Activated B cell treated with CpG ODN at 0.5 μM for 24 hours (primary cell): Measurements from ENCODE around the gene CDH12. TPM values are rescaled to one million over a fixed set of nuclear protein-coding genes. Genes with fewer than 3 reads are reported as not detected.
"Not testable (repeated sequence)": the region's sequence is repeated elsewhere in the genome, so short reads cannot be mapped to it uniquely, and the experiment has no call there.

Experiments used
- ATAC-seq: fragments of 200-7000 bp; cut with Tn5 transposase; one replicate; pipeline ENCODE4 v1.10.0; 2021; ENCODE audit warnings: low read depth, mild to moderate bottlenecking, moderate library complexity
- CTCF ChIA-PET: fragments of 350-600 bp; sonication (Branson Sonifier 250); formaldehyde crosslinking; loops from one replicate; lab custom pipeline; 2021; ENCODE audit warnings: antibody characterized with exemption; lab: Charles Lee
- POLR2A ChIA-PET: fragments of 350-600 bp; sonication (Branson Sonifier 250); formaldehyde crosslinking; loops from one replicate; lab custom pipeline; 2021; ENCODE audit warnings: antibody characterized with exemption; lab: Charles Lee
- DNase-seq: peaks from one replicate; pipeline ENCODE4 v3.0.0; 2022
- H3K27ac Mint-ChIP-seq: one replicate; pipeline ENCODE4 v1.8.0; 2020; ENCODE audit warnings: mixed read lengths
- H3K27me3 Mint-ChIP-seq: one replicate; pipeline ENCODE4 v1.8.0; 2021; ENCODE audit warnings: mixed read lengths
- H3K36me3 Mint-ChIP-seq: one replicate; pipeline ENCODE4 v1.8.0; 2021; ENCODE audit warnings: low read depth, mixed read lengths
- H3K4me1 Mint-ChIP-seq: one replicate; pipeline ENCODE4 v1.8.0; 2021; ENCODE audit warnings: mixed read lengths
- H3K4me3 Mint-ChIP-seq: one replicate; pipeline ENCODE4 v1.8.0; 2020; ENCODE audit warnings: mild to moderate bottlenecking, mixed read lengths
- H3K9me3 Mint-ChIP-seq: one replicate; pipeline ENCODE4 v1.8.0; 2020; ENCODE audit warnings: mixed read lengths
- CTCF ChIP-seq: fragments of 200-600 bp; IDR thresholded peaks from one replicate; pipeline ENCODE4 v1.8.0; 2022; ENCODE audit warnings: antibody characterized with exemption, mild to moderate bottlenecking
- intact Hi-C: fragments of 100-400 bp; cut with micrococcal nuclease; formaldehyde crosslinking; loops from one replicate; pipeline ENCODE4 v1.15.1; 2024
- total RNA-seq: library from RNA; stranded (reverse); gene quantifications from 2 replicates; pipeline ENCODE4 v1.2.3, GENCODE V29; 2022

CDH12 gene
- total RNA-seq, 1 donor from 2014 or later, result not detected

- no peak overlapping the region for H3K27ac Mint-ChIP-seq
- POLR2A ChIA-PET, result no interaction called here
- no peaks in the 10 kb centered on the region for H3K36me3 Mint-ChIP-seq
- peaks cover 2% of the 10 kb centered on the region for H3K9me3 Mint-ChIP-seq
- no peak for TF ChIP-seq CTCF
- no peaks in the 10 kb centered on the region for H3K27me3 Mint-ChIP-seq
- no peaks in the 10 kb centered on the region for H3K4me1 Mint-ChIP-seq
- intact Hi-C loops, result no loop called here
- no peak overlapping the region for H3K4me3 Mint-ChIP-seq
- CTCF ChIA-PET, result no interaction called here
- DNase-seq (no peak), ATAC-seq (no peak)
Measured at GRCh38 chr5:22344000-22344399, 509.1 kb downstream of the CDH12 start.

- Mint-ChIP-seq H3K4me1 (no peaks in the 10 kb centered on the region), H3K27me3 (no peaks in the 10 kb centered on the region), H3K36me3 (no peaks in the 10 kb centered on the region), H3K27ac (no peak overlapping the region), H3K4me3 (no peak overlapping the region), H3K9me3 (peaks cover 8% of the 10 kb centered on the region)
- ChIA-PET POLR2A (no interaction called here), CTCF (no interaction called here)
- intact Hi-C loops, result no loop called here
- DNase-seq, result no peak
- no peak for ATAC-seq
- no peak for TF ChIP-seq CTCF
Measured at GRCh38 chr5:22341406-22341805, 511.7 kb downstream of the CDH12 start.

GRCh38 chr5:22332949-22333348, 520.2 kb downstream of the CDH12 start:
- DNase-seq, CTCF ChIA-PET, intact Hi-C loops: not testable (repeated sequence)

DNA sequence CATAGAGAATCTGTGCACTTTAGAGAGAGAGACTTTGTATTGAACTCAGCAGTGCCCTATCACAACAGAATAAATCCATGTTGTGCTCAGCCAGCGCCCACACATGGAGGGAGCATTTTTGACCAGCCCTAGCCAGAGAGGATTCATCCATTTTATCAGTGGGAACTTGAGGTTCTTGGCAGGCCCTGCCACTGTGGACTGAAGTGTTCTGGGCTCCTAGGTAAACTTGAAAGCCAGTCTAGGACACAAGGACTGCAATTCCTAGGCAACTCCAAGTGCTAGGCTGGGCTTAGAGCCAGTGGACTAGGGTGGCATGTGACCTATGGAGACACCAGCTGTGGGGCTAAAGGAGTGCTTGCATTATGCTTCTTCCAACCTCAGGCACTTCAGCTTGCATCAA, 523.5 kb downstream of the CDH12 start:
- intact Hi-C loops, result no loop called here
- no peak overlapping the region for H3K27ac Mint-ChIP-seq
- ChIA-PET CTCF (no interaction called here), POLR2A (no interaction called here)
- H3K27me3 Mint-ChIP-seq, result no peaks in the 10 kb centered on the region
- no peaks in the 10 kb centered on the region for H3K36me3 Mint-ChIP-seq
- no peak for ATAC-seq
- no peak overlapping the region for H3K4me3 Mint-ChIP-seq
- TF ChIP-seq CTCF, result no peak
- H3K4me1 Mint-ChIP-seq, result no peaks in the 10 kb centered on the region
- peaks cover 4% of the 10 kb centered on the region for H3K9me3 Mint-ChIP-seq
- DNase-seq, result no peak

More at GRCh38 chr5:22332949-22333348, 520.2 kb downstream of the CDH12 start:
- H3K4me3 Mint-ChIP-seq, H3K27me3 Mint-ChIP-seq, H3K27ac Mint-ChIP-seq, ATAC-seq, H3K4me1 Mint-ChIP-seq, POLR2A ChIA-PET, H3K36me3 Mint-ChIP-seq: not testable (repeated sequence)
- H3K9me3 Mint-ChIP-seq, result peaks cover 17% of the 10 kb centered on the region

- Mint-ChIP-seq H3K27ac (no peak overlapping the region), H3K4me1 (no peaks in the 10 kb centered on the region), H3K36me3 (no peaks in the 10 kb centered on the region), H3K9me3 (peaks cover 4% of the 10 kb centered on the region), H3K27me3 (no peaks in the 10 kb centered on the region), H3K4me3 (no peak overlapping the region)
- POLR2A ChIA-PET, result no interaction called here
- CTCF ChIA-PET, result no interaction called here
- intact Hi-C loops, result no loop called here
- no peak for TF ChIP-seq CTCF
- DNase-seq, result no peak
- no peak for ATAC-seq
Measured at GRCh38 chr5:22319798-22320197, 533.3 kb downstream of the CDH12 start.

- TF ChIP-seq CTCF, result no peak
Measured at GRCh38 chr5:22316294-22316693, 536.9 kb downstream of the CDH12 start.

GRCh38 chr5:22315052-22315451, 538.1 kb downstream of the CDH12 start:
- DNase-seq, POLR2A ChIA-PET, H3K27ac Mint-ChIP-seq, ATAC-seq, H3K36me3 Mint-ChIP-seq, CTCF ChIA-PET, H3K4me3 Mint-ChIP-seq, H3K27me3 Mint-ChIP-seq, H3K4me1 Mint-ChIP-seq, intact Hi-C loops, H3K9me3 Mint-ChIP-seq: not testable (repeated sequence)

More at GRCh38 chr5:22316294-22316693, 536.9 kb downstream of the CDH12 start:
- peaks cover 4% of the 10 kb centered on the region for H3K9me3 Mint-ChIP-seq
- no peaks in the 10 kb centered on the region for H3K27me3 Mint-ChIP-seq
- ATAC-seq (no peak), DNase-seq (no peak)
- H3K4me1 Mint-ChIP-seq, result no peaks in the 10 kb centered on the region
- no peaks in the 10 kb centered on the region for H3K36me3 Mint-ChIP-seq
- H3K4me3 Mint-ChIP-seq, result no peak overlapping the region
- intact Hi-C loops, result no loop called here
- POLR2A ChIA-PET, result no interaction called here
- H3K27ac Mint-ChIP-seq, result no peak overlapping the region
- CTCF ChIA-PET, result no interaction called here
